CD4-positive, CD25-positive, alpha-beta regulatory T cell (primary cell): ENCODE measurements around the gene MISP3. TPM values are rescaled to one million over a fixed set of nuclear protein-coding genes. Genes with fewer than 3 reads are reported as not detected.

ENCODE experiments used
- ATAC-seq, 2 donors: fragments of 150-1000 bp; cut with Tn5 transposase; one replicate each; pipeline ENCODE4 v1.10.0; 2021; ENCODE audit warnings: low read depth in 2 of 2, moderate number of reproducible peaks in 2 of 2, moderate library complexity in 1 of 2
- DNase-seq, 3 donors: peaks; one replicate each; pipeline versions ENCODE4 v3.0.0 to v3.0.0-alpha.2; 2012 to 2022; ENCODE audit warnings: mixed read lengths in 1 of 3
- H3K27ac ChIP-seq: one replicate; pipeline ENCODE4 v1.7.0; 2013; ENCODE audit warnings: mild to moderate bottlenecking, low read length; ENCODE audit not compliant: insufficient read depth, poor library complexity, severe bottlenecking
- H3K27me3 ChIP-seq: one replicate; pipeline ENCODE4 v1.7.0; 2013; ENCODE audit warnings: low read length; ENCODE audit not compliant: control insufficient read depth, insufficient read depth
- H3K36me3 ChIP-seq: one replicate; pipeline ENCODE4 v1.7.0; 2013; ENCODE audit warnings: mild to moderate bottlenecking, low read length, moderate library complexity; ENCODE audit not compliant: control insufficient read depth, insufficient read depth
- H3K4me1 ChIP-seq: 2 replicates; pipeline ENCODE4 v1.7.0; 2013; ENCODE audit warnings: mild to moderate bottlenecking, low read length; ENCODE audit not compliant: insufficient read depth, control insufficient read depth, poor library complexity, severe bottlenecking
- H3K4me3 ChIP-seq: one replicate; pipeline ENCODE4 v1.7.0; 2013; ENCODE audit warnings: low read depth, mild to moderate bottlenecking, low read length, moderate library complexity
- H3K9me3 ChIP-seq, 2 experiments: 1 replicate in 1 of 2; 2 replicates in 1 of 2; pipeline ENCODE4 v1.7.0; 2013; ENCODE audit warnings: low read length in 2 of 2, mild to moderate bottlenecking in 1 of 2, moderate library complexity in 1 of 2; ENCODE audit not compliant: control insufficient read depth in 2 of 2
- H3K27ac Mint-ChIP-seq, 3 donors: one replicate each; pipeline ENCODE4 v1.8.0; 2020 to 2022; ENCODE audit warnings: mild to moderate bottlenecking in 3 of 3, mixed read lengths in 3 of 3, moderate library complexity in 2 of 3
- H3K27me3 Mint-ChIP-seq: one replicate; pipeline ENCODE4 v1.8.0; 2022; ENCODE audit warnings: mild to moderate bottlenecking, mixed read lengths
- H3K36me3 Mint-ChIP-seq: one replicate; pipeline ENCODE4 v1.8.0; 2020; ENCODE audit warnings: mixed read lengths
- H3K4me1 Mint-ChIP-seq, 4 donors: one replicate each; pipeline ENCODE4 v1.8.0; 2020 to 2022; ENCODE audit warnings: mixed read lengths in 4 of 4, mild to moderate bottlenecking in 1 of 4
- H3K4me3 Mint-ChIP-seq, 4 donors: one replicate each; pipeline ENCODE4 v1.8.0; 2020 to 2022; ENCODE audit warnings: mild to moderate bottlenecking in 4 of 4, mixed read lengths in 4 of 4, moderate library complexity in 3 of 4
- H3K9me3 Mint-ChIP-seq, 7 donors: one replicate each; pipeline ENCODE4 v1.8.0; 2020 to 2022; ENCODE audit warnings: mixed read lengths in 7 of 7, mild to moderate bottlenecking in 3 of 7, moderate library complexity in 2 of 7
- polyA plus RNA-seq, 4 donors: library from polyadenylated mRNA; unstranded; fragments of 300-500 nt; fragmentation: Illumina TruSeq; gene quantifications; one replicate each; pipeline ENCODE4 v1.2.3, GENCODE V29; 2021
- total RNA-seq: library from RNA; stranded (reverse); gene quantifications from one replicate; pipeline ENCODE4 v1.2.3, GENCODE V29; 2022

MISP3 gene
- total and polyA plus RNA-seq, 5 donors from 2014 or later, result 0.22 to 0.91 (median 0.54) TPM; not detected in 1

DNA sequence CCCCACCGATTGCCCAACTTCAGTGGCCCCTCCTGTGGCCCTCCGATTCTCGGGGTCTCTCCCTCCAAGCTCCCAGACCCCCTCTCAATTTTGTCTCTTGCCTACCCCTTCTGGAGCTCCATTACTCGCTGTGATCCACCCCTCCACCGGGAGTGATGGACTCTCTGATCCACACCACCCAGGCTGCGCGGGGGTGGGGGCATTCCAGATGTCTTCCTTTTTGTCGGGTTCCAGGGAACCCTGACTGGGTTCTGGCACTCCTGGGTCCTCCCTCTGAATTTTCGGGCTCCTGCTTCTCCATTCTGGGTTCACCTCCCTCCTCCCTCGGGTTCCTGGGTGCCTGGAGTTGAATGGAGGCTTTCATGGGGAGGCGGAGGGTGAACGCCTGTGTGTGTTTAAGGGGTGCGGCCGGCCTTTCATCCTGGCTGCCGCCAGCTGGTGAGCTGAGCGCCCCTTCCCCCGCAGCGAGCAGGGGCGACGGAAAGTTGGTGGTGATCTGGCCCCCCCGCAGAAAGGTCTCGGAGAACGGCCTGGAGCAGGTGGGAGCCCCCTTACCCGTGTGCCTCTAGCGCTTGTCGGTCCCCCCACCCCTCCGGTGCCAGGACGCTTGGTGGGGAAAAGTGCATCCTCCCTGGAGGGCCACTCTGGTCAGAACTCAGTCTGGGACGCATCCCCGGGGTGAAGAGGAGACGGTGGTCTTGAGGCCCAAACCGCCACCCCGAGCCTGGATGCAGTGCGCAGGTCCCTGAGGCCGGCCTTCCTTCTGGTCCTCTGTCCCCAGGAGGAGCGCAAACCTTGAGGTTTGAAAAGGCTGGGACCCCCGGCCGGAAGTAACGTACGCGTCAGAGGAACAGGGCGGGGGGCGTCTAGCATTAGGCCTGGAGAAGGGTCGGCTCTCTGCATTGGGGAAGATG lies 1.6 kb downstream of the MISP3 start:
- Mint-ChIP-seq H3K36me3 (no peaks in the 10 kb centered on the region), H3K9me3 (no peaks in the 10 kb centered on the region), H3K4me3 (peak overlapping the region; percentile 89 to 98 (median 92)), H3K27me3 (peaks cover 22% of the 10 kb centered on the region), H3K27ac (peak overlapping the region; percentile 43 to 91 (median 88)), H3K4me1 (peaks cover 0 to 23% (median 7%) of the 10 kb centered on the region in 4 donors)
- Histone ChIP-seq H3K27ac (no peak overlapping the region), H3K4me1 (peaks cover 36% of the 10 kb centered on the region), H3K27me3 (no peaks in the 10 kb centered on the region), H3K4me3 (peak overlapping the region; percentile 64), H3K36me3 (no peaks in the 10 kb centered on the region), H3K9me3 (no peaks in the 10 kb centered on the region)
- peak in 1 of 2 donors; percentile 4 for ATAC-seq
- DNase-seq, result peak in 1 of 3 donors; percentile 31

DNA sequence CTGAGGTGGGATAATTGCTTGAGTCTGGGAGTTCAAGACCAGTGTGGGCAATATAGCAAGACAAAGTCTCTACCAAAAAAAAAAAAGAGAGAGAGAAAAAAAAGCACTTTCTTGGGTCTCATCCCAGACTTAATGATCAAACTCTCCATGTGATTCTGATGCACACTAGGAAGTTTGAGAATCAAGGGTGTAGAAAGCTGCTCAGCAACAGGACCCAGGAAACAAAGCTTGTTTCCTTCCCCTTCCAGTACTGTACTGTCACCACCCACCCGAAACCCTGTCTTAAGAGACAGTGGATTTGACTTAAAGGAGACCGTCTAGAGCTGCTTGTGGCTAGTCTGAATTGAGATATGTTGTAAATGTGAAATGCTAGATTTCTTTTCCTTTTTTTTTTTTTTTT lies 5.8 kb downstream of the MISP3 start:
- H3K4me3 ChIP-seq, result no peak overlapping the region
- H3K27ac ChIP-seq, result no peak overlapping the region
- Mint-ChIP-seq H3K27me3 (peaks cover 9% of the 10 kb centered on the region), H3K4me1 (peaks cover 4 to 44% (median 17%) of the 10 kb centered on the region in 4 donors), H3K4me3 (peak overlapping the region in 1 of 4 donors; percentile 63), H3K36me3 (no peaks in the 10 kb centered on the region), H3K9me3 (no peaks in the 10 kb centered on the region), H3K27ac (no peak overlapping the region)
- ATAC-seq (no peak), DNase-seq (no peak)
- no peaks in the 10 kb centered on the region for H3K27me3 ChIP-seq
- no peaks in the 10 kb centered on the region for H3K9me3 ChIP-seq
- H3K4me1 ChIP-seq, result peaks cover 38% of the 10 kb centered on the region
- no peaks in the 10 kb centered on the region for H3K36me3 ChIP-seq

DNA sequence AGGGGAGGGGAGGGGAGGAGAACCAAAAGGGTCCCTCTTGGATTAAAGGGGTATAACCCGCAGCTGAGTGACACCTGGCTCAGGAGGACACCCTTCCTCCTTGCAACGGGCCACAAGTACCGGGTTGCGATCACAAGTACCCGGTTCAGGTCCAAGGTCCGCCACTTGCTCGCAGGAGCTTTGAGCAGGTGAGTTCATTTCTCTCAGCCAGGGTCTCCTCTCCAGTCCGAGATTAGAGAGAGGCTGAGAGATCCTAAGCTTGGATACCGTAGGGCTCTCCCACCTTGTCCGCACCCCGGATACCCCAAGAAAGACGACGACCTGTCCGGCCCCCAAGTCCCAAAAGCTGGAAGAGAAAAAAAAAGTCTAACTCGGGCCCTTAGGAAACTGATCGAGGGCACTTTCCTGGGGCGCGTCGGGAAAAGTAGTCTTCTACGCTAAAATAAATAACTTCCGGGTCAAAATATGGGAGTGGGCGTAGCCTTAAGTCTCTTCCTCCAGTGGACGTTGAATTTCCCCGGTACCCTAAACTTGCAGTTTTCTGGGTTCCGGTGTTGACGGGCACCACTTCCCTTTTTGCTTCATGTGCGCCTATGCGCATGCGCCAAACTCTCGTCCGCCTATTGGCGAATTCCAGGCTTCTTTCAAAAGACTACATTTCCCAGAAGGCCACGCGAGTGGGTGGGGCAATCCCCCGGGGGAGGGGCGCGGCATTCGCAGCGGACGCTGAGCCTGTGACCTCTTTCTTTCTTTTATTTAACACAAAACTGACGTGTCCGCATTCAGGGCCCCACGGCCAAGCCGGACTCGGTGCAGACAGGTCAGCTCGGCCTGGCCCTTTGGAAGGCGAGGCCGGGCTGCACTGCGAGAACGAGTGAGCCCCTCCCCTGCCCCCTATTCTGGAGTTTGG lies 8.6 kb downstream of the MISP3 start:
- peak overlapping the region; percentile 83 for H3K27ac ChIP-seq
- no peaks in the 10 kb centered on the region for H3K36me3 Mint-ChIP-seq
- H3K4me1 ChIP-seq, result peaks cover 19% of the 10 kb centered on the region

DNA sequence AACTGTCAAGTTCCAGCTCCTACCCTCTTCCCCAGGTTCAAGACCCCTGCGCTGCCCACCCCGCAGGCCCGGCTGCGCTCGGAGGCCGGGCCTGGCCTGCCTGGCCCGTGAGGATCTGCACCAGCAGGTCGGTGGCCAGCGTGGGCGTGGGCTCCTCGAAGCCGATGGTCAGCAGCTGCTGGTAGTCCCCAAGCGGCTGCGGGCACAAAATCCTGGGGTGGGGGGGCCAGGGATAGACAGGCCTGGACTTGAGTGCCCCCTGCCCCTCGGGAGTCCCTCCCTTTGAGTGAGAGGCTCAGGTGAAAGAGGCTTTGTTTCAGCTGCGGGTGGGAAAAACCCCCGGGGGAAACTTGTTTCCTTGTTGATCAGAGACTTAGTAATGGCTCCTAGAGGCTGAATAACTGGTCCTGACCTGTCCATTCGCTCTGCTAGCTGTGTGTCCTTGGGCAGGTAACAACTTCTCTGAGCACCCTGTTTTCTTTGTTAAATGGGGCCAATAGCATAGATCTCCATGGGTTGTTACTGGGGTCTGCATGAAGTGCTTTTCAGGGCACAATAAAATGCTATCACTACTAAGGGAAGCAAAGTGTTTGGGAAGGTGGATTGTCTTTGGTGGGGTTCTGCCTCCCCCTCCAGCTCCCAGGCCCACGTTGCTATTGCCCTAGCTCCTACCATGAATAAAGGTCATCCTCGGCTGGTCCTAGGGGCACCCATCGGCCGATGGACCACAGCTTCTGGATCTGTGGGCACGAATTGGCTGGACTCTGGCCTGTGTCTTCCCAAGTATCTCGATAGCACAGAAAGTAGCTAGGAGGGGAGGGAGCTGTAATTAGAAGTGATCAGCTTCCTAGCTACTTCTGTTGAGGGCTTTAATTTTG lies 9.4 kb downstream of the MISP3 start:
- peak overlapping the region; percentile 83 for H3K27ac ChIP-seq
- peaks cover 19% of the 10 kb centered on the region for H3K4me1 ChIP-seq
- ATAC-seq (no peak), DNase-seq (peak in 2 of 3 donors; percentile 29 to 35)
- H3K4me3 ChIP-seq, result peak overlapping the region; percentile 67
- H3K27me3 Mint-ChIP-seq, result peaks cover 4% of the 10 kb centered on the region
- H3K27ac Mint-ChIP-seq, result peak overlapping the region; percentile 79 to 95 (median 93)
- H3K36me3 ChIP-seq, result no peaks in the 10 kb centered on the region
- H3K9me3 ChIP-seq, result no peaks in the 10 kb centered on the region
- peaks cover 4 to 27% (median 11%) of the 10 kb centered on the region in 4 donors for H3K4me1 Mint-ChIP-seq
- H3K27me3 ChIP-seq, result no peaks in the 10 kb centered on the region
- no peaks in the 10 kb centered on the region for H3K9me3 Mint-ChIP-seq
- H3K36me3 Mint-ChIP-seq, result no peaks in the 10 kb centered on the region
- H3K4me3 Mint-ChIP-seq, result peak overlapping the region; percentile 89 to 95 (median 94)

More for the DNA sequence above, 8.6 kb downstream of the MISP3 start:
- peak; percentile 94 to 95 for ATAC-seq
- Mint-ChIP-seq H3K4me1 (peaks cover 4 to 27% (median 11%) of the 10 kb centered on the region in 4 donors), H3K27me3 (peaks cover 4% of the 10 kb centered on the region), H3K27ac (peak overlapping the region; percentile 91 to 95 (median 93)), H3K9me3 (no peaks in the 10 kb centered on the region), H3K4me3 (peak overlapping the region; percentile 89 to 95 (median 94))
- peak overlapping the region; percentile 77 for H3K4me3 ChIP-seq
- no peaks in the 10 kb centered on the region for H3K36me3 ChIP-seq
- H3K9me3 ChIP-seq, result no peaks in the 10 kb centered on the region
- DNase-seq, result peak; percentile 98 to 100 (median 100)
- no peaks in the 10 kb centered on the region for H3K27me3 ChIP-seq

DNA sequence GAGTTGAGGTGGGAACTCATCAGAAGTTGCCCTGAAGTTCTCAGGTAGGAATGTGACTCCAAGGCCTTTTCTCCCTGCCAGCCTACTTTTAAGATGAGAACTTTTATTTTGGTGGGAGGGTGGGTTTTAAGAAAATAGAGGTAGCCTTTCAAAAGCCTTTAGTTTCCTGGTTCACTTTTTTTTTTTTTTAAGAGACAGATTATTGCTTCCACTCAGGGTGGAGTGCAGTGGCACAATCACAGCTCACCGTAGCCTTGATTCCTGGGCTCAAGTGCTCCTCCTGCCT lies 10.0 kb downstream of the MISP3 start:
- H3K9me3 ChIP-seq, result no peaks in the 10 kb centered on the region
- Mint-ChIP-seq H3K4me1 (peaks cover 4 to 27% (median 11%) of the 10 kb centered on the region in 4 donors), H3K4me3 (peak overlapping the region; percentile 80 to 95 (median 86)), H3K36me3 (no peaks in the 10 kb centered on the region), H3K27ac (peak overlapping the region in 1 of 3 donors; percentile 93), H3K9me3 (no peaks in the 10 kb centered on the region), H3K27me3 (peaks cover 4% of the 10 kb centered on the region)
- H3K27ac ChIP-seq, result no peak overlapping the region
- H3K4me1 ChIP-seq, result peaks cover 19% of the 10 kb centered on the region
- no peaks in the 10 kb centered on the region for H3K27me3 ChIP-seq
- ATAC-seq, result no peak
- no peak overlapping the region for H3K4me3 ChIP-seq
- DNase-seq, result no peak
- no peaks in the 10 kb centered on the region for H3K36me3 ChIP-seq

DNA sequence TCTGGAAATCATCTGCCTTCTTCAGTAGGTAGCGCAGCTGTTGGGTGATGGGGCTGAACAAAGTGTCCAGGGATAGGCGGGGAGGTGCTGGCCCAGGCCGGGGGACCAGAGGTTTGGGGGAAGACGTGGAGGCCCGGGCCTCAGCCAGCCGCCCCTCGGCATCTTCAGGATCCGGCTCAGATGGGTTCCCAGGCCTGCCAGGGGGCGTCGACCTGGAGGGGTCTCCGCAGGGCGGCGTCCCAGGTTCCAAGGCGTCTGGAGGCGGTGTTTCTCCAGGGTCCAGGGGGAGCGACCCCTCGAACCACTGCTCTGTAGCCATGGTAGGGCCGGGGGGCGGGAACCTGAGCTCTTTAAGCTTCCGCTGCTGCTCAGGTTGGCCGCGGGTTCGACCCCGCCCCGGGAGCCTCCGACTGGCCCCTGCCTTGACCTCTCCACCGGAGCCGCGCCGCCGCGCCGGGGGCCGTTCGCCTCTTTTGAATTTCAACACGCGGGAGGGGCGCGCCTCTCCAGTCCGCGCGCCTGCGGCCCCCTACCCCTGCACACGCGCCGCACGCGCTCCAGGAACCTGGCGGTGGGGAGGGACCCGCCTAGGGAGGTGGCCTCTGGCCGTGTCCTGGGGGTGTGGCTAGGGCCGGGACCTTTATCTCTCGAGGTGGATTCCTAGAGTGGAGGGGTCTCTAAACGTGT lies 12.9 kb downstream of the MISP3 start, which contains the start of gene C19orf67:
TSS of gene C19orf67 (minus strand) at position 475 of the 687 bp plus-strand sequence. CDS start at position 319, 156 bp downstream.
- Histone ChIP-seq H3K4me1 (peaks cover 23% of the 10 kb centered on the region), H3K27me3 (no peaks in the 10 kb centered on the region), H3K9me3 (no peaks in the 10 kb centered on the region), H3K36me3 (no peaks in the 10 kb centered on the region), H3K4me3 (no peak within 1 kb of the TSS), H3K27ac (no peak within 1 kb of the TSS)
- H3K27me3 Mint-ChIP-seq, result no peaks in the 10 kb centered on the region
- H3K4me1 Mint-ChIP-seq, result peaks cover 4 to 35% (median 12%) of the 10 kb centered on the region in 4 donors
- no peak for DNase-seq
- no peak for ATAC-seq
- H3K36me3 Mint-ChIP-seq, result peaks cover 4% of the 10 kb centered on the region
- no peak within 1 kb of the TSS for H3K27ac Mint-ChIP-seq
- H3K4me3 Mint-ChIP-seq, result peak within 1 kb of the TSS in 2 of 4 donors; percentile 76 to 88
- no peaks in the 10 kb centered on the region for H3K9me3 Mint-ChIP-seq
